Nephron progenitor cell (in vitro differentiated cells): ENCODE data around the gene XRCC5.
"Not testable (repeated sequence)": the region's sequence is repeated elsewhere in the genome, so short reads cannot be mapped to it uniquely, and the experiment has no call there.

Experiments used
- DNase-seq: peaks from one replicate; pipeline ENCODE4 v3.0.0; 2021
- H3K27ac Mint-ChIP-seq: 2 replicates; pipeline ENCODE4 v1.8.0; 2021; ENCODE audit warnings: mild to moderate bottlenecking, moderate library complexity, mixed read lengths
- H3K27me3 Mint-ChIP-seq: 2 replicates; pipeline ENCODE4 v1.8.0; 2021; ENCODE audit warnings: mild to moderate bottlenecking, low read depth, mixed read lengths; ENCODE audit not compliant: poor library complexity
- H3K36me3 Mint-ChIP-seq: 2 replicates; pipeline ENCODE4 v1.8.0; 2021; ENCODE audit warnings: low read depth, mixed read lengths
- H3K4me1 Mint-ChIP-seq: 2 replicates; pipeline ENCODE4 v1.8.0; 2021; ENCODE audit warnings: mixed read lengths
- H3K4me3 Mint-ChIP-seq: 2 replicates; pipeline ENCODE4 v1.8.0; 2021; ENCODE audit warnings: mild to moderate bottlenecking, moderate library complexity, mixed read lengths
- H3K9me3 Mint-ChIP-seq: 2 replicates; pipeline ENCODE4 v1.8.0; 2021; ENCODE audit warnings: mild to moderate bottlenecking, moderate library complexity, mixed read lengths
- TF ChIP-seq, protein P1 (sequence below): fragments of 200-600 bp; sonication (generic); IDR thresholded peaks from 2 replicates; pipeline ENCODE4 v1.5.0; 2021; ENCODE audit warnings: antibody characterized with exemption

XRCC5 gene

GRCh38 chr2:216134958-216135541 lies 25.9 kb downstream of the XRCC5 start:
- DNase-seq, result no peak
- peaks cover 6% of the 10 kb centered on the region for H3K4me1 Mint-ChIP-seq
- TF ChIP-seq, protein P1, sequence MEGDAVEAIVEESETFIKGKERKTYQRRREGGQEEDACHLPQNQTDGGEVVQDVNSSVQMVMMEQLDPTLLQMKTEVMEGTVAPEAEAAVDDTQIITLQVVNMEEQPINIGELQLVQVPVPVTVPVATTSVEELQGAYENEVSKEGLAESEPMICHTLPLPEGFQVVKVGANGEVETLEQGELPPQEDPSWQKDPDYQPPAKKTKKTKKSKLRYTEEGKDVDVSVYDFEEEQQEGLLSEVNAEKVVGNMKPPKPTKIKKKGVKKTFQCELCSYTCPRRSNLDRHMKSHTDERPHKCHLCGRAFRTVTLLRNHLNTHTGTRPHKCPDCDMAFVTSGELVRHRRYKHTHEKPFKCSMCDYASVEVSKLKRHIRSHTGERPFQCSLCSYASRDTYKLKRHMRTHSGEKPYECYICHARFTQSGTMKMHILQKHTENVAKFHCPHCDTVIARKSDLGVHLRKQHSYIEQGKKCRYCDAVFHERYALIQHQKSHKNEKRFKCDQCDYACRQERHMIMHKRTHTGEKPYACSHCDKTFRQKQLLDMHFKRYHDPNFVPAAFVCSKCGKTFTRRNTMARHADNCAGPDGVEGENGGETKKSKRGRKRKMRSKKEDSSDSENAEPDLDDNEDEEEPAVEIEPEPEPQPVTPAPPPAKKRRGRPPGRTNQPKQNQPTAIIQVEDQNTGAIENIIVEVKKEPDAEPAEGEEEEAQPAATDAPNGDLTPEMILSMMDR, result no peak
- H3K27me3 Mint-ChIP-seq, result peaks cover 4% of the 10 kb centered on the region
- H3K36me3 Mint-ChIP-seq, result peaks cover 92% of the 10 kb centered on the region
- H3K27ac Mint-ChIP-seq, result peak overlapping the region; percentile 89
- H3K4me3 Mint-ChIP-seq, result no peak overlapping the region
- no peaks in the 10 kb centered on the region for H3K9me3 Mint-ChIP-seq

DNA sequence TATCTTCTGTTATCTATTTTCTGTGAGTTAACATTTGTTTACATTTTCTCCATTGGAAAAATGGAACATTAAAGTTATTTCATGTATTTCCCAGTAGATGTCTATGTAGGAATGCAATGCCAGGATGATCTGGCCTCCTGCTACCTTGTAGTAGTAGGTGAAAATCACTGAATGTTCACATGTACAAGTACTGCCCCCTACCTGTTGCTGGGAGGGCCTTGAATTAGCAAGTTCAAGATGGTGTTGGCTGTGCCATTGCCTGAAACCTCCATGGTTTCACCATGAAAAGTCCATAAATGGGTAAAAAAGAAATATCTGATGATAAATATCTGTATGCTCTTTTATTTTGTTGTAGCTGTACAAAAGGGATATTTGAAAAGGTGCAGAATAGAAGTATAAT lies 30.7 kb downstream of the XRCC5 start:
- Mint-ChIP-seq H3K27ac (no peak overlapping the region), H3K4me3 (no peak overlapping the region), H3K9me3 (no peaks in the 10 kb centered on the region), H3K36me3 (peaks cover 78% of the 10 kb centered on the region), H3K4me1 (peaks cover 4% of the 10 kb centered on the region), H3K27me3 (peaks cover 4% of the 10 kb centered on the region)
- DNase-seq, result peak; percentile 5
- TF ChIP-seq, protein P1, result no peak

DNA sequence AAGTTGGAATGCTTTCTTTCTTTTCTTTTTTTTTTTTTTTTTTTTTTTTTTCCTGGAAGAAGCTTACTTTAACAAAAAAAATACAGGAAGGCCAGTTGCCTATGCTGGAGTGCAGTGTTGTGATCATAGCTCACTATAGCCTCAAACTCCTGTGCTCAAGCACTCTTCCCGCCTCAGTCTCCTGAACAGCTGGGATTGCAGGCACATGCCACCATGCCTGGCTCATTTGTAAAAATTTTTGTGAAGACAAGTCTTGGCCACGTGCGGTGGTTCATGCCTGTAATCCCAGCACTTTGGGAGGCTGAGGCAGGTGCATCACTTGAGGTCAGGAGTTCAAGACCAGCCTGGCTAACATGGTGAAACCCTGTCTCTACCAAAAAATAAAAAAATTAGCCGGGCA lies 32.4 kb downstream of the XRCC5 start:
- not testable (repeated sequence) for H3K27ac Mint-ChIP-seq, DNase-seq, H3K4me1 Mint-ChIP-seq, H3K27me3 Mint-ChIP-seq, H3K4me3 Mint-ChIP-seq, H3K9me3 Mint-ChIP-seq
- H3K36me3 Mint-ChIP-seq, result peaks cover 62% of the 10 kb centered on the region

DNA sequence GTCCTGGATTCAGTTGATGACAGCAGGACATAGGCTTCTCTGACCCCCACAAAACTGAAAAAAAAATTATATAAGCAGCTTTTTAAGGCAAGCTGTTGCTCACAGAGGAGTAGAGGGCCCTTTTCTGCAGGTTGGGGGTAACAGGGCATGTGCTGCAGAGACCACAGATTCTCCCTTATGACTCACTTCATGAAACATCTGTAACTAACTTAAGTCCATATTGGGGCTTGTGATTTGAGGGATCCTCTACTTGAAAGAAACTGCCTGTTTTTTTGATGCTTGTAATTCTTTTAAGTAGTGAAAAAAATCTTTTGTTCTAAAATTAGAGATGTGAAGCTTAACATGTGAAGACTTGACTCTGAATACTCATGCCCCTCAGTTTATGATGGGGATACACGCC lies 33.4 kb downstream of the XRCC5 start:
- Mint-ChIP-seq H3K4me3 (no peak overlapping the region), H3K4me1 (no peaks in the 10 kb centered on the region), H3K36me3 (peaks cover 65% of the 10 kb centered on the region), H3K27ac (no peak overlapping the region), H3K27me3 (no peaks in the 10 kb centered on the region), H3K9me3 (no peaks in the 10 kb centered on the region)
- TF ChIP-seq, protein P1, result no peak
- no peak for DNase-seq

- Mint-ChIP-seq H3K9me3 (no peaks in the 10 kb centered on the region), H3K27ac (no peak overlapping the region), H3K27me3 (no peaks in the 10 kb centered on the region), H3K36me3 (peaks cover 62% of the 10 kb centered on the region), H3K4me1 (no peaks in the 10 kb centered on the region), H3K4me3 (no peak overlapping the region)
- DNase-seq, result no peak
- TF ChIP-seq, protein P1, result no peak
Observed at GRCh38 chr2:216144372-216144771, 35.2 kb downstream of the XRCC5 start.

DNA sequence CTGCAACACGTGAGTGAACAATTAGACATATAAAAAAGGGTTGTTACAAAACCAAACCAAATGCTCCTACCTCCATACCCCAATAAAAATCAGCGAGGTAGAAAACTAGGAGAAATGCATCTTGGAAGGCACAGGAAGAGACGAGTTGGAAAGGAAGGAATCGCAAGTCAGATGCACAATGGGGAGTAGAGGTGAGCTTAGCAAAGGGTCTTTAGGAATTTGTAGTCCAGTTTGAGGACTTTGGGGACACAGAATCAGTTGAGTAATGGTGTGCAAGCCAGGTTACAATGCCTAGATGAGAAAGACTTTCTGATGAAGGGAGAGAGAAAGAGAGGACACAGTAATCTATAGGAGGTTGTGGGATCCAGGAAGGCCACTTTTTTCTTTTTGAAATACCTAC lies 35.7 kb downstream of the XRCC5 start:
- DNase-seq, result no peak
- Mint-ChIP-seq H3K4me1 (no peaks in the 10 kb centered on the region), H3K36me3 (peaks cover 62% of the 10 kb centered on the region), H3K27ac (no peak overlapping the region), H3K9me3 (no peaks in the 10 kb centered on the region), H3K27me3 (no peaks in the 10 kb centered on the region), H3K4me3 (no peak overlapping the region)
- TF ChIP-seq, protein P1, result no peak
